ENCODE data around the gene EPB41L2. TPM values are rescaled to one million over a fixed set of nuclear protein-coding genes. Genes with fewer than 3 reads are reported as not detected.

Gene EPB41L2
- total RNA-seq, 1 donor from 2014 or later = 23.8 TPM

DNA sequence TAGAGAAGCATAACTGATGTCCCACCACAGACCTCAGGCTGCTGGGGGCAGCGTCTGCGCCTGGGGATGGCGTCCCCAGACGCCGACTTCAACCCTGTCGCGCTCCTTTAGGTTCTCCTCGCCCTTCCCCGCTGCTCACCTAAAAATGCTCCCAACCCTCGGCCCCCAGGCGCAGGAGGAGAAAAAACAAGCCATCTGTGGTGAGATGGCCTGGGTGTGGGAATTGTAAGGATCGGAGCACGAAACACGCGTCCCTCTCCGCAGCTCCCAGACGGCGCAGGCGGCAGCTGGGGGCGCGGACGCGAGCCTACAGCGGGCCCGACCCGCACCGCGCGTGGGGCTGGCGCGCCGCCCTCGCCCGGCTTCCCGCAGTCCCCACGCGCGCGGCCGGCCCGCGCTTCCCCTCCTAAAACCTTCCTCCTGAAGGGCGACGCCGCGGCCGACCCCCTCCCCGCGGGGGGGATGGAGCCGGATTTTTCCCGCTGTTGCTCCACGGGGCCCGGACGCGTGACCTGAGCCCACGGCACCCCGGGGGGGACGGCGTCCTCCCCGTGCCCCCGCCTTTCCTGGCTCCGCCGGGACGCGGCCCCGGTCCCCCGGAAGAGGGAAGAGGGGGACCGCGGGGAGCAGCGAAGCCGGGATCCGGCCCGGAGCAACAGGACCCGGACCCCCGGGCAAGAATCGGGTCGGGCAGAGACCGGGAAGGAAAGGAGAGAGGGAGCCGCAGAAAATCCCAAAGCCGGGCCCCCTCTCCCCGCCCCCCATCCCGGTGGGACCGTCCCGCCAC lies 611 bp downstream of the EPB41L2 start:
- DNase-seq (ENCODE audit: low read depth) = no peak

GRCh38 chr6:131061751-131062119 lies 1.3 kb downstream of the EPB41L2 start:
- DNase-seq (ENCODE audit: low read depth) = no peak

DNA sequence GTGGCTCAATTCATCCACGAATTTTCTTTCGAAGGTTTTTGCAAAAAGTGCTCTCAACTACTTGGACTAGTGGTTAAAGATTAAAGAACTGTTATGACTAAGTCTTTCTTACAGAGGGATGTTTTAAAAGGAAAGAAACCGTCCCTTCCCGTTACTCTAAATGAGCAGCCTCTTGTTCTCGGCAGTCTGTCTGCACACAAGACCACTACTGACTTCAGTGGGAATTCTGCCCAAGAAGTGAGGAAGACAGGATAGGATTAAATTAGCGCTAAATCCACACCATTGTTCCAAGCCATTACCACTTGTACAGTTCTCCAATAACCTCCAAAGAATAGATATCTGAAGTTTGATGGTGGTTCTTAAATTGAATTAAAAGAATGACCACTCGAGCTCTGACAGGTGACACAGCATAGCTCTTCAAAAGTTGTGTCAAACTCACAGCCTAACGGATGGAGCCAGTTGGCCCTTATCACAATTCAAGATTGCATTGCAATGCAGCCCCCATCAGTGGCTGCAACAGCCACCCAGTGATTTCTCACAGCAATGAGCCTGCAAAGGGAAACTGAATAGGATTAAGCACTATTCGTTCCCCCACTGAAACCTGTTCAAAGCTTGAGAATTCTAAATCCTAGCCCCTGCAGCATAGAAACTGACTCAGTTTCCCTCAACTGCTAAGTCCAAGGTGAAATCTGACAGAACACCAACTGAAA lies 1.8 kb downstream of the EPB41L2 start:
- no peak for DNase-seq (ENCODE audit: low read depth)

- DNase-seq (ENCODE audit: low read depth) = no peak
These were observed 2.7 kb downstream of the EPB41L2 start for GRCh38 chr6:131060311-131060710.

DNA sequence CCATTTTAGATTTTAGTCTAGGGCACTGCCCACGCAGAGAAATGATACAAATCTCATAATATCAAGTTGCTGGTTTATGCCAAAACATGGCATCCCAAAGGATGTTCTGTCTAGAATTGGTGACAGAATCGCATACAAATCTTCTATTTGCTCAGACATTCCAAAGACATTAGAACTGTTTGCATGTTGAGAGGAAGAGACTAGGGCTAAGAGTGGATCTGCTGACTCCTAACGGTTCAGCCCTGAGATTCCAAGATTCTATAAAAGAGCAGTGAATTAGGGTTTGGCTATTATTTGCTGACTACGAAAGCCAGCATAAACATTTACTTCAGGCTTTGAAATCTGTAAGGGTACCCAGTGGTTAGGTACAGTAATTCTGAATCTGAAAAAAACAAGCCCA lies 3.6 kb downstream of the EPB41L2 start:
- DNase-seq (ENCODE audit: low read depth) = no peak

DNA sequence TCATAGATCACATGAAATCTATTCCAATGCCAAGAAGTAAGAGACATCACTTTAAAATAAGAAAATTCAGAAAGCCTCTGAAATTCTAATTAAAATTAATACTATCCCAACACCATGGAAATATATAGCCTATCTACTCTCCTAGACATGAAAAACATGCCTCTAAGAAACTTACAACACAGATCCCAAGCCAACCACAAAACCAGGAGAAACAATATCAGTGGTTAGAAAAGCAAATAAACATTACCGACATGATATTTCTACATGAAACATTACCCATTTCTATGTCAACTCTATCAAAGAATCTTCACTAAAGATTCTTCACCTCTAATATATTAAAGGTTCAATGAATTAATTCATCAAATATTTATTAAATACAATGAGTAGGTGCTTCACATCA lies 4.8 kb downstream of the EPB41L2 start:
- no peak for DNase-seq (ENCODE audit: low read depth)

- DNase-seq (ENCODE audit: low read depth) = no peak
These were observed 8.4 kb downstream of the EPB41L2 start for GRCh38 chr6:131054392-131055250.

DNA sequence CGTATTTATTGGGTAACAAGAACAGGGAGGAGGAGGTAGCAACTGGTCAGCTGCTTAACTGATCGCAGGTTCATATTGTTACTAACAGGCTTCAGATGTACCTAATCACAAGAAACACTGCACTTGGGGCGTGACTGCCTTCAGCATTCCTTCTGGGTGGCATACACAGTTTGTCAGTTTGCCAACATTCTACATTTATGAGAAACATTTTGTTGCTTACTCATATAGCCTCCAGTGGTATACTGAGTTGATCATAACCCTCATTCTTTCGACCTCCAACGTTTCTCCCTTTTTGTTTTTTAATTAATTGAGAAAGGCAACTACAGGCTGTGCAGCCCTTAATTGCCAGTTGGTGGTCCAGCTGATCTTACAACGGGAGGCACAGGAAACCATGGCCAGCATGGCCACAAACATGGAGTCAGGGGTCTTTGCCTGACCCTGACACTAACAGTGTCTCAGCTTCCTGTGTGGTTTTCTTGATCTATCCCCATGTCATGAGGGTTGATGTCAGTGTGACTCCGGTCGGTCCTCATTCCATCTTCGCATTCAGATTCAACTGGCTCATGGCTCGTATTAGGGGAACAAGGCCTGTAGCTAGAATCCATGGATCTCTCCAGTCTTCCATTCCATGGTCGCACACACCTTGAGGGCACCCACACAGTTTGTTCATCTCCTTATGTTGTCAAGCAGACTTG lies 9.4 kb downstream of the EPB41L2 start:
- no peak for DNase-seq (ENCODE audit: low read depth)

GRCh38 chr6:131052181-131052580 lies 10.9 kb downstream of the EPB41L2 start:
- DNase-seq (ENCODE audit: low read depth) = no peak

DNA sequence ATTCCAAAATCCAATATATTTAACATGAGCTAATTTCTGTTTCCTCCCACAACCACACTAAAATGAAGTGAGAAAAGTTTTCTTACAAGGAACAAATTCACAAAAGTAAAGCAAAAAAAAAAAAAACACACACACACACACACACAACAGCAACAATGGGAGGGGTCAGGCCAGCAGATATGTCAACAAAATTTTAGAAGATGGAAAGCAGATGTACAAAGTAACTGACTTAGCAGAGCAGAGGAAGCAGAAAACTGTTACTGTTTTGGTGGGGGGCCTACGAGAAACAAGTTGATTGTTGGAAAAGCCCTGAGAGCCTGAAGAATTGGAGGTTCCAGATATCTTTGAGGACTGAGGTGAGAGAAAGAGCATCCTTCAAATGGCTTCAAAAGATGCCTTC lies 11.7 kb downstream of the EPB41L2 start:
- no peak for DNase-seq (ENCODE audit: low read depth)

DNA sequence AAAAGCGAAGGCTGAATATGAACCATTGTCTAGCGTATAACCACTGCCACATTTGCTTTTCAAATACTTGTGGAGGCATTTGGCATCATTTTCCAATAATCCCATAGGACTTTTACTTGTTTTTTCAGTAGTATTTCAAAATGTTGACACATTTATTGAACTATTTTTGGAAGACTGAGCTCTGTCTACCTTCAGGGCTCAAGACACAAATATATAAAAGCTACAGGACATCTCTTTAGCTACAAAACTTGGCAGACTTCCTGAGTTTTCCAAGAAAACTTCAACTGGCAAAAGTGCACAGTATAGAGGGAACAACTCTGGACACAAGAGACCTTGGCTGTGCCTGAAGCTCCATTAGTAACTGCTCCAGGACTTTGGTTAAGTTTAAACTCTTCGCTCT lies 13.4 kb downstream of the EPB41L2 start:
- no peak for DNase-seq (ENCODE audit: low read depth)

- DNase-seq (ENCODE audit: low read depth) = no peak
These were observed 14.0 kb downstream of the EPB41L2 start for GRCh38 chr6:131048933-131049515.

DNA sequence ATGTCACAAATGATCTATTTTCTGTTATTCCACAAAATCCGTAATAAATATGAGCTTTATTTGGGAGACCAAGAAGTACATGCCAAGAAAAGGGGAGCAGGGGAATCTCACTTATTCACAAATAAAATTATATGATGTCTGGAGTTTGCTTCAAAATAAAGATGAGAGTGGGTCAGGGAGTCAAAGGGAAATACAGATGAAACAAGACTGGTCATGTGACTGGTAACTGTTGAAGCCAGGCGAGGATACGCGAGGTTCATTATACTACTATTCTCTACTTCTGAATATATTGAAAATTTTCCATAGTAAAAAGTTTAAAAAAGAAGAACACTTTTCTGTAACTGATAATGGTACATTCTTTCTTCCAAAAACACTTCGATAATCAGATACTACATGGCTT lies 14.6 kb downstream of the EPB41L2 start:
- no peak for DNase-seq (ENCODE audit: low read depth)

DNA sequence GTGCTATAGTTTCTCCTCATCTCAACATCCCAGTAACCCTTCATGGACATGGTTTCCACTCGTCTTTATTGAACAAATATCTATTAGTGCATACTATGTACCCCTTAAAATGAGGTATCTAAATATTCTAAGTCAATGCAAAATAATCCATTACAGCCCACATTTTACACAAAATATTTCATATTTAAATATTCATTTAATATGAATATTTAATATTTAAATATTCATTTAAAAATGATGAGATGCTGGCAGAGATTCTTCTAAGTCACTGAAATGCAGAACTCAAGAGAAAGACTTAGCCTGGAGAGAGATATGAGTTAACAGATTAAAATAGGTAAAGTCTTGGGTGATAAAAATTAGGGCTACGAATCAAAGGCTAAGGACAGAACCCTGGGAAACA lies 17.9 kb downstream of the EPB41L2 start:
- DNase-seq (ENCODE audit: low read depth) = no peak

- no peak for DNase-seq (ENCODE audit: low read depth)
These were observed 19.1 kb downstream of the EPB41L2 start for GRCh38 chr6:131043902-131044447.

DNA sequence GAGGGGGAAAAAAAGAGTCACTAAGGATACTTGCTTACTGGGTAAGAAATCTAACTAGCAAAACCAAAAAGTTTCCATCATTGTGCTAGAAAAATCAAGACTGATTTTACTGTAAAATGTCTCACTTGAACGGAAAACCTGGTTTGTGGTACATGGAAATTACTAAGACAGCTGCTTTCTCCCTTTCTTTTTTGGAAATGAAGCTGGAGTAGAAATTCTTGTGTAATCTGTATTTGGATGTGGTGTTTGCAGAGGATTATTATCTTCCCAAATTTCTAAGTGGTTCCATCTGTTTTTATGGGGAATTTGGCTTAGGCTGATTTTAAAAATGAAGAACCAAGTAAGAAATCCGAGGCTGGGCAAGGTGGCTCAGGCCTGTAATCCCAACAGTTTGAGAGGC lies 20.4 kb downstream of the EPB41L2 start:
- DNase-seq (ENCODE audit: low read depth) = peak; percentile 31

DNA sequence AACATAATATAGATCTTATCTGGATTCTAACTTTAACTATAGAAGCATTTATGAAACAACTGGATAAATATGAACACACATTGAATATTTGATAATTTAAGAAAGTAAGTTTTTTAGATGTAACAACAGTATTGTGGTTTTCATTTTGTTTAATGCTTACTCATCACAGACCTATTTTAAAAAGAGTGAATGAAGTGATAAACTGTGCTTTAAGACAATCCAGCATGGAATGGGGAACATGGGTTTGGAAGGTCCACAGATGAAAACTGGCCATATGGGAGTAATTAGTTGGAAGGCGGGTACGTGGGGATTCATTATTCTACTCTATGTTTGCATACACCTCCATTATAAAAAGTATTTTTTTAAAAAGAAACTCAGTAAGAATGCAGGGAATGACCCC lies 21.2 kb downstream of the EPB41L2 start:
- DNase-seq (ENCODE audit: low read depth) = no peak

GRCh38 chr6:131040866-131041265 lies 22.2 kb downstream of the EPB41L2 start:
- DNase-seq (ENCODE audit: low read depth) = no peak

GRCh38 chr6:131039345-131039680 lies 23.7 kb downstream of the EPB41L2 start:
- DNase-seq (ENCODE audit: low read depth) = no peak

- no peak for DNase-seq (ENCODE audit: low read depth)
These were observed 24.3 kb downstream of the EPB41L2 start for GRCh38 chr6:131038597-131039344.

Data from myocyte (in vitro differentiated cells).